NCI-H1417 treated with DMSO at 0.1 percent for 48 hours (cell line): Measurements from ENCODE around the gene PLG.
"Not testable (repeated sequence)": the region's sequence is repeated elsewhere in the genome, so short reads cannot be mapped to it uniquely, and the experiment has no call there.

ENCODE experiments used
- DNase-seq: peaks from one replicate; lab custom pipeline; 2025; lab: John Stamatoyannopoulos, UW

The PLG gene

GRCh38 chr6:160701918-160702680 lies at the start of gene PLG:
TSS of gene PLG (plus strand) at chr6:160702244. CDS start at chr6:160702305, 61 bp downstream.
- not testable (repeated sequence) for DNase-seq

- DNase-seq: no peak
Observed at GRCh38 chr6:160659562-160659961, 42.5 kb upstream of the PLG start.

- no peak for DNase-seq
Observed at GRCh38 chr6:160661216-160661615, 40.8 kb upstream of the PLG start.

GRCh38 chr6:160662429-160662828 lies 39.6 kb upstream of the PLG start:
- no peak for DNase-seq

GRCh38 chr6:160662842-160663241 lies 39.2 kb upstream of the PLG start:
- no peak for DNase-seq

- not testable (repeated sequence) for DNase-seq
Observed at GRCh38 chr6:160664198-160664597, 37.8 kb upstream of the PLG start, which contains the start of gene LPA. TSS of gene LPA (minus strand) at chr6:160664275. CDS start at chr6:160664214, 61 bp downstream.

GRCh38 chr6:160667639-160668481 lies 34.2 kb upstream of the PLG start:
- no peak for DNase-seq

- no peak for DNase-seq
Observed at GRCh38 chr6:160668589-160668988, 33.5 kb upstream of the PLG start.

GRCh38 chr6:160676418-160676817 lies 25.6 kb upstream of the PLG start:
- not testable (repeated sequence) for DNase-seq

GRCh38 chr6:160678230-160678629 lies 23.8 kb upstream of the PLG start:
- no peak for DNase-seq

- no peak for DNase-seq
Observed at GRCh38 chr6:160678744-160679401, 23.2 kb upstream of the PLG start.

GRCh38 chr6:160679402-160679769 lies 22.7 kb upstream of the PLG start:
- DNase-seq: no peak

- not testable (repeated sequence) for DNase-seq
Observed at GRCh38 chr6:160685101-160685761, 16.8 kb upstream of the PLG start.

- no peak for DNase-seq
Observed at GRCh38 chr6:160685762-160686450, 16.1 kb upstream of the PLG start.

GRCh38 chr6:160690458-160690857 lies 11.6 kb upstream of the PLG start:
- no peak for DNase-seq

GRCh38 chr6:160691617-160692016 lies 10.4 kb upstream of the PLG start:
- no peak for DNase-seq

GRCh38 chr6:160692369-160692959 lies 9.6 kb upstream of the PLG start:
- no peak for DNase-seq

GRCh38 chr6:160695025-160695424 lies 7.0 kb upstream of the PLG start:
- DNase-seq: not testable (repeated sequence)

- not testable (repeated sequence) for DNase-seq
Observed at GRCh38 chr6:160695622-160696021, 6.4 kb upstream of the PLG start.

- DNase-seq: not testable (repeated sequence)
Observed at GRCh38 chr6:160696884-160697283, 5.2 kb upstream of the PLG start.

- no peak for DNase-seq
Observed at GRCh38 chr6:160697826-160698225, 4.2 kb upstream of the PLG start.
